HepG2 (cell line): ENCODE results near the gene CRYM. TPM values are rescaled to one million over a fixed set of nuclear protein-coding genes. Genes with fewer than 3 reads are reported as not detected.

ENCODE experiments used
- ARNT ChIP-seq: fragments of 450-650 bp; IDR thresholded peaks from 2 replicates; pipeline ENCODE4 v1.6.1; 2017
- CSRNP1 ChIP-seq: sonication (generic); formaldehyde crosslinking; IDR thresholded peaks from 2 replicates; pipeline ENCODE4 v1.8.1; 2023; ENCODE audit warnings: mild to moderate bottlenecking, missing genetic modification reagents
- EHMT2 ChIP-seq: fragments of 200-600 bp; sonication (generic); IDR thresholded peaks from 2 replicates; pipeline ENCODE4 v1.7.0; 2017; ENCODE audit warnings: antibody characterized with exemption, low read depth, low read length, borderline replicate concordance
- ETV5 ChIP-seq: IDR thresholded peaks from 2 replicates; pipeline ENCODE4 v1.6.1; 2018; ENCODE audit warnings: missing biosample characterization, missing genetic modification reagents, inconsistent platforms, borderline replicate concordance
- FLYWCH1 ChIP-seq: sonication (generic); formaldehyde crosslinking; IDR thresholded peaks from 2 replicates; pipeline ENCODE4 v1.8.1; 2023; ENCODE audit warnings: mild to moderate bottlenecking, missing genetic modification reagents
- KDM1A ChIP-seq: IDR thresholded peaks from 2 replicates; pipeline ENCODE4 v1.6.1; 2016; ENCODE audit warnings: missing compliant biosample characterization
- MIER3 ChIP-seq: IDR thresholded peaks from 2 replicates; pipeline ENCODE4 v1.6.1; 2016; ENCODE audit warnings: missing compliant biosample characterization, borderline replicate concordance
- NCOA2 ChIP-seq: sonication (generic); formaldehyde crosslinking; IDR thresholded peaks from 2 replicates; pipeline ENCODE4 v1.8.0; 2022; ENCODE audit warnings: inconsistent platforms
- PHF5A ChIP-seq: IDR thresholded peaks from one replicate; pipeline ENCODE4 v1.6.1; 2018; ENCODE audit warnings: low read depth, missing genetic modification reagents; ENCODE audit not compliant: unreplicated experiment
- PITX1 ChIP-seq: sonication (generic); formaldehyde crosslinking; IDR thresholded peaks from 2 replicates; pipeline ENCODE4 v1.5.1; 2020; ENCODE audit warnings: mild to moderate bottlenecking, missing genetic modification reagents
- RFXAP ChIP-seq: sonication (generic); formaldehyde crosslinking; IDR thresholded peaks from 2 replicates; pipeline ENCODE4 v1.4.0; 2020; ENCODE audit warnings: missing genetic modification reagents, borderline replicate concordance
- SNAPC4 ChIP-seq: sonication (generic); formaldehyde crosslinking; IDR thresholded peaks from 2 replicates; pipeline ENCODE4 v1.4.0; 2020; ENCODE audit warnings: mild to moderate bottlenecking, missing genetic modification reagents
- THRA ChIP-seq: sonication (generic); formaldehyde crosslinking; IDR thresholded peaks from 2 replicates; pipeline ENCODE4 v1.4.0; 2020; ENCODE audit warnings: missing genetic modification reagents, borderline replicate concordance
- TRIM22 ChIP-seq: fragments of 450-650 bp; IDR thresholded peaks from 2 replicates; pipeline ENCODE4 v1.6.1; 2017
- YEATS4 ChIP-seq: sonication (generic); formaldehyde crosslinking; IDR thresholded peaks from 2 replicates; pipeline ENCODE4 v1.4.0; 2020; ENCODE audit warnings: missing genetic modification reagents, borderline replicate concordance
- ZFX ChIP-seq: sonication (generic); formaldehyde crosslinking; IDR thresholded peaks from 2 replicates; pipeline ENCODE4 v1.4.0; 2020; ENCODE audit warnings: mild to moderate bottlenecking, low read depth, missing genetic modification reagents, moderate library complexity
- ZNF253 ChIP-seq: sonication (generic); formaldehyde crosslinking; IDR thresholded peaks from 2 replicates; pipeline ENCODE4 v1.8.0; 2022; ENCODE audit warnings: mild to moderate bottlenecking, missing genetic modification reagents, borderline replicate concordance
- ZNF431 ChIP-seq: sonication (generic); formaldehyde crosslinking; IDR thresholded peaks from 2 replicates; pipeline ENCODE4 v1.9.0; 2022; ENCODE audit warnings: missing genetic modification reagents, low read depth, mild to moderate bottlenecking, borderline replicate concordance
- ZNF775 ChIP-seq: sonication (generic); formaldehyde crosslinking; IDR thresholded peaks from 2 replicates; pipeline ENCODE4 v1.4.0; 2020; ENCODE audit warnings: missing genetic modification reagents, mild to moderate bottlenecking, moderate library complexity, borderline replicate concordance
- ZNF777 ChIP-seq: sonication (generic); formaldehyde crosslinking; IDR thresholded peaks from 2 replicates; pipeline ENCODE4 v1.4.0; 2020; ENCODE audit warnings: missing genetic modification reagents
- polyA plus RNA-seq, 8 experiments: library from polyadenylated mRNA; depleted of rRNA in 3 of 8; stranded (reverse) in 7 of 8; unstranded in 1 of 8; fragments of >200 nt; fragmentation: Illumina TruSeq in 4 of 8; extraction: Trizol in 4 of 8; gene quantifications; 2 replicates each; pipeline versions ENCODE4 v1.2.1 to v1.2.3, GENCODE V29; 2011 to 2016; ENCODE audit warnings: low read depth in 4 of 8, missing spikeins in 1 of 8, mixed read lengths in 1 of 8; ENCODE audit not compliant: insufficient read depth in 1 of 8
- total RNA-seq, 5 experiments: library from RNA; depleted of rRNA; stranded (reverse); fragments of >200 nt; fragmentation: Illumina TruSeq; extraction: Trizol; gene quantifications; 2 replicates each; pipeline ENCODE4 v1.2.3, GENCODE V29; 2016; ENCODE audit warnings: low read depth in 1 of 5

The CRYM gene
- total and polyA plus RNA-seq, 2 of the 13 experiments (the other 11 are each of a cell fraction or from before 2014, with no cell fraction given): 1.9 to 2.2 TPM

- TF ChIP-seq SNAPC4 (CRISPR knock-in tag) (no peak), PHF5A (CRISPR knock-in tag) (no peak), ZNF253 (CRISPR knock-in tag) (no peak), THRA (CRISPR knock-in tag) (peak; percentile 59; the same call in 1 of the 2 replicates), PITX1 (CRISPR knock-in tag) (no peak), RFXAP (CRISPR knock-in tag) (no peak), KDM1A (CRISPR knock-in tag) (no peak), ZNF775 (CRISPR knock-in tag) (no peak), TRIM22 (no peak), MIER3 (CRISPR knock-in tag) (peak; percentile 58; the same call in 1 of the 2 replicates), FLYWCH1 (no peak), ETV5 (peak; percentile 56; the same call in 1 of the 2 replicates), NCOA2 (CRISPR knock-in tag) (peak; percentile 27; the same call in 1 of the 2 replicates), ZNF431 (CRISPR knock-in tag) (no peak), ZFX (CRISPR knock-in tag) (peak; percentile 29; the same call in 1 of the 2 replicates), ARNT (no peak), CSRNP1 (CRISPR knock-in tag) (peak; percentile 35; the same call in 1 of the 2 replicates), YEATS4 (0 out of 2 replicates have a peak, but pooled peaks have one; percentile 38), EHMT2 (no peak), ZNF777 (CRISPR knock-in tag) (peak; percentile 65)
Observed at GRCh38 chr16:21283521-21284289, 5.6 kb upstream of the CRYM start (continued).
